HepG2 (cell line): ENCODE results near the gene NXPH4. TPM values are rescaled to one million over a fixed set of nuclear protein-coding genes. Genes with fewer than 3 reads are reported as not detected.
A peak's percentile ranks its signal among the peaks of the same experiment; 100 is the strongest.

Source experiments
- AFF4 ChIP-seq: sonication (generic); formaldehyde crosslinking; IDR thresholded peaks from 2 replicates; pipeline ENCODE4 v1.4.0; 2020; ENCODE audit warnings: missing genetic modification reagents
- AKNA ChIP-seq: sonication (generic); formaldehyde crosslinking; IDR thresholded peaks from 2 replicates; pipeline ENCODE4 v1.4.0; 2020; ENCODE audit warnings: missing genetic modification reagents, borderline replicate concordance
- DNMT1 ChIP-seq: sonication (generic); formaldehyde crosslinking; IDR thresholded peaks from 2 replicates; pipeline ENCODE4 v1.5.1; 2020; ENCODE audit warnings: mild to moderate bottlenecking, missing genetic modification reagents
- HBP1 ChIP-seq: IDR thresholded peaks from 2 replicates; pipeline ENCODE4 v1.6.1; 2016; ENCODE audit warnings: low read depth, control low read depth
- KDM2A ChIP-seq: sonication (generic); formaldehyde crosslinking; IDR thresholded peaks from 2 replicates; pipeline ENCODE4 v1.4.0; 2020; ENCODE audit warnings: low read depth, missing genetic modification reagents, borderline replicate concordance
- KLF9 ChIP-seq: IDR thresholded peaks from 2 replicates; pipeline ENCODE4 v1.6.1; 2016; ENCODE audit warnings: low read depth
- NRL ChIP-seq: sonication (generic); formaldehyde crosslinking; IDR thresholded peaks from 2 replicates; pipeline ENCODE4 v1.5.0; 2020; ENCODE audit warnings: missing genetic modification reagents, mild to moderate bottlenecking, moderate library complexity, borderline replicate concordance
- PATZ1 ChIP-seq: sonication (generic); formaldehyde crosslinking; IDR thresholded peaks from 2 replicates; pipeline ENCODE4 v1.4.0; 2020; ENCODE audit warnings: missing genetic modification reagents
- PITX1 ChIP-seq: sonication (generic); formaldehyde crosslinking; IDR thresholded peaks from 2 replicates; pipeline ENCODE4 v1.5.1; 2020; ENCODE audit warnings: mild to moderate bottlenecking, missing genetic modification reagents
- RFXAP ChIP-seq: sonication (generic); formaldehyde crosslinking; IDR thresholded peaks from 2 replicates; pipeline ENCODE4 v1.4.0; 2020; ENCODE audit warnings: missing genetic modification reagents, borderline replicate concordance
- SAFB2 ChIP-seq: sonication (generic); formaldehyde crosslinking; IDR thresholded peaks from 2 replicates; pipeline ENCODE4 v1.5.1; 2020; ENCODE audit warnings: missing genetic modification reagents, low read depth, mild to moderate bottlenecking, borderline replicate concordance
- TAF1 ChIP-seq: sonication (generic); formaldehyde crosslinking; IDR thresholded peaks from 2 replicates; pipeline ENCODE4 v1.4.0; 2020; ENCODE audit warnings: missing genetic modification reagents
- ZBTB25 ChIP-seq: IDR thresholded peaks from 2 replicates; pipeline ENCODE4 v1.6.1; 2018; ENCODE audit warnings: missing genetic modification reagents
- ZNF431 ChIP-seq: sonication (generic); formaldehyde crosslinking; IDR thresholded peaks from 2 replicates; pipeline ENCODE4 v1.9.0; 2022; ENCODE audit warnings: missing genetic modification reagents, low read depth, mild to moderate bottlenecking, borderline replicate concordance
- ZNF510 ChIP-seq: sonication (generic); formaldehyde crosslinking; IDR thresholded peaks from 2 replicates; pipeline ENCODE4 v1.4.0; 2020; ENCODE audit warnings: low read depth, mild to moderate bottlenecking, missing genetic modification reagents
- polyA plus RNA-seq, 8 experiments: library from polyadenylated mRNA; depleted of rRNA in 3 of 8; stranded (reverse) in 7 of 8; unstranded in 1 of 8; fragments of >200 nt; fragmentation: Illumina TruSeq in 4 of 8; extraction: Trizol in 4 of 8; gene quantifications; 2 replicates each; pipeline versions ENCODE4 v1.2.1 to v1.2.3, GENCODE V29; 2011 to 2016; ENCODE audit warnings: low read depth in 4 of 8, missing spikeins in 1 of 8, mixed read lengths in 1 of 8; ENCODE audit not compliant: insufficient read depth in 1 of 8
- total RNA-seq, 5 experiments: library from RNA; depleted of rRNA; stranded (reverse); fragments of >200 nt; fragmentation: Illumina TruSeq; extraction: Trizol; gene quantifications; 2 replicates each; pipeline ENCODE4 v1.2.3, GENCODE V29; 2016; ENCODE audit warnings: low read depth in 1 of 5

Gene NXPH4
- total and polyA plus RNA-seq, 2 of the 13 experiments (the other 11 are each of a cell fraction or from before 2014, with no cell fraction given), result 0.13 TPM; not detected in 1

GRCh38 chr12:57238854-57239554 lies 22.4 kb downstream of the NXPH4 start (continued):
- TF ChIP-seq AKNA (CRISPR knock-in tag) (no peak), PITX1 (CRISPR knock-in tag) (peak; percentile 34; the same call in 1 of the 2 replicates), RFXAP (no peak; the same call in 1 of the 2 replicates), AFF4 (CRISPR knock-in tag) (no peak), PATZ1 (CRISPR knock-in tag) (peak; percentile 61), DNMT1 (no peak), SAFB2 (no peak), NRL (CRISPR knock-in tag) (peak; percentile 61; the same call in 1 of the 2 replicates), ZNF510 (CRISPR knock-in tag) (no peak), TAF1 (CRISPR knock-in tag) (peak; percentile 37; the same call in 1 of the 2 replicates), KLF9 (CRISPR knock-in tag) (no peak), ZBTB25 (CRISPR knock-in tag) (no peak; the same call in 1 of the 2 replicates), ZNF431 (CRISPR knock-in tag) (peak; percentile 50; the same call in 1 of the 2 replicates), KDM2A (peak; percentile 93), HBP1 (0 out of 2 replicates have a peak, but pooled peaks have one; percentile 51)
